IPS-18c (cell line): ENCODE measurements around the gene COPB1.
A peak's percentile ranks its signal among the peaks of the same experiment; 100 is the strongest.
"Not testable (repeated sequence)": the region's sequence is repeated elsewhere in the genome, so short reads cannot be mapped to it uniquely, and the experiment has no call there.

ENCODE experiments used
- H3K4me3 ChIP-seq: 2 replicates; pipeline ENCODE4 v1.7.0; 2013; ENCODE audit warnings: low read depth, mild to moderate bottlenecking, low read length, moderate library complexity; ENCODE audit not compliant: insufficient read depth
- H3K9me3 ChIP-seq: one replicate; pipeline ENCODE4 v1.6.1; 2013; ENCODE audit warnings: mild to moderate bottlenecking, low read length, moderate library complexity; ENCODE audit not compliant: control insufficient read depth, insufficient read depth

The COPB1 gene, protein sequence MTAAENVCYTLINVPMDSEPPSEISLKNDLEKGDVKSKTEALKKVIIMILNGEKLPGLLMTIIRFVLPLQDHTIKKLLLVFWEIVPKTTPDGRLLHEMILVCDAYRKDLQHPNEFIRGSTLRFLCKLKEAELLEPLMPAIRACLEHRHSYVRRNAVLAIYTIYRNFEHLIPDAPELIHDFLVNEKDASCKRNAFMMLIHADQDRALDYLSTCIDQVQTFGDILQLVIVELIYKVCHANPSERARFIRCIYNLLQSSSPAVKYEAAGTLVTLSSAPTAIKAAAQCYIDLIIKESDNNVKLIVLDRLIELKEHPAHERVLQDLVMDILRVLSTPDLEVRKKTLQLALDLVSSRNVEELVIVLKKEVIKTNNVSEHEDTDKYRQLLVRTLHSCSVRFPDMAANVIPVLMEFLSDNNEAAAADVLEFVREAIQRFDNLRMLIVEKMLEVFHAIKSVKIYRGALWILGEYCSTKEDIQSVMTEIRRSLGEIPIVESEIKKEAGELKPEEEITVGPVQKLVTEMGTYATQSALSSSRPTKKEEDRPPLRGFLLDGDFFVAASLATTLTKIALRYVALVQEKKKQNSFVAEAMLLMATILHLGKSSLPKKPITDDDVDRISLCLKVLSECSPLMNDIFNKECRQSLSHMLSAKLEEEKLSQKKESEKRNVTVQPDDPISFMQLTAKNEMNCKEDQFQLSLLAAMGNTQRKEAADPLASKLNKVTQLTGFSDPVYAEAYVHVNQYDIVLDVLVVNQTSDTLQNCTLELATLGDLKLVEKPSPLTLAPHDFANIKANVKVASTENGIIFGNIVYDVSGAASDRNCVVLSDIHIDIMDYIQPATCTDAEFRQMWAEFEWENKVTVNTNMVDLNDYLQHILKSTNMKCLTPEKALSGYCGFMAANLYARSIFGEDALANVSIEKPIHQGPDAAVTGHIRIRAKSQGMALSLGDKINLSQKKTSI

DNA sequence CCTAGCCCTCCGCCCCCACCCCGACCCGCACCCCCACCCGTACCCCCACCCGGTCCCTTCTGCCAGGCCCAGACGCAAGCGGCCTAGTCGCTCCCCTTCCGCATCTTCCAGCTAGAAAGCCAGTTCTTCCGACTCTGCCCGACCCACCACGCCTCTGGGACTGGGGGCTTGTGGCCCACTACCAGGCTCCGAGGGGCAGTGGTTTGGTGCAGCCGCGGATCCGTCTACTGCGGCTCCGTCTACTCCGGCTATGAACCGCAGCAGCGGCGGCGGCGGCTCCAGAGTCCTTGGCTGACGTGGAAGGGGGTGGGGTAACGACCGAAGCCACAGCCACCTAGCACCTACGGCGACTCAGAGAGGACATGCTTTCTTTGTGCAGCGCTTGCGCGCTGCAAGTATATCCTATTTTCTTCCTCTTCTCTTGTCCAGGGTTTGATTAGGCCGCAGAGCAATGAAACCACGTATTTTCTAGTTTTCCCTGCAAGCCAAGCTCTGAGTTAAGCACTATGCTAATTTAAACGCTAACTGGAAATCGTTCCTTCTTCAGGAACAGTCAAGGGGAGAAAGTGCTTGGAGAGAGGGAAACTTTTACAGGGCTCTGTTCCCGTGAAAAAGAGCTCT lies at the start of gene COPB1:
Gene COPB1 (minus strand): TSS at position 252 of the 621 bp plus-strand sequence. CDS start 883 bp downstream, outside the sequence.
- H3K4me3 ChIP-seq, result peak within 1 kb of the TSS; percentile 90

DNA sequence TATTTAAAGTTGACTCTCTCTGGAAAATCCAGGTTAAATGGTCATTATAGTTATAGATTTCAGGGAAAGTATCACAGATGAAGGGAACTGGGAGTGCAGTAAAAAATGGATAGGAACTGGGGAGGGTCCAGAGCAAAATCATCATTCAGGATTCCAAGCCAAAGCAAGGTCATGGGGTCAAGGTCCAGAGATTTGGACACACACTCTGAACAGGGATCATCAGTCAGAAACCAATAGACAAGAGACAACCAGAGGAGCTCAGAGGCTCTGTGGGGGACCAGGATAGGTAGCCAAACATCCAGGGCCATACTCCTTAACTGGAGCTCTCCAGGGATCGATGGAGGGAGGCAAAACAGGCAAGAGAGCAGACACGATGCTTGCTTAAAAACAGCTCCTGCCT lies 47.8 kb upstream of the COPB1 start:
- Histone ChIP-seq H3K9me3 (no peaks in the 10 kb centered on the region), H3K4me3 (no peak overlapping the region)

More for the DNA sequence above, at the start of gene COPB1:
- no peaks in the 10 kb centered on the region for H3K9me3 ChIP-seq

DNA sequence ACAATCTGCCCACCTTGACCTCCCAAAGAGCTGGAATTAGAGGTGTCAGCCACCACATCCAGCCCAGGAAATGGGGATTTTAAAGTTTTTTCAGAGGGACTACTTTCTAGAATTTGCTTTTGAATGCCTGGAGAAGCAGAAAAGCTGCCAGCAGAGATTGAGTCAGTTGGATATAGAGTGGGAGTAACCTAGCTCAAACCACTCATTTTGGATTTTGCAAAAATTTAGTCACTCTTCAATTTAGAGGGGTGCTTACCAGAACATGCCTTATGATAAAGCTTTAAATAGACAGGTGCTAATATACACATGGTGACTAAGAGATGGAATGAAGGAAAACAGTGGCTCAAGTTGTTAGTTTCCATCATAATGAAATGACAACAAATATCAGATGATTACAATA lies 47.1 kb upstream of the COPB1 start:
- Histone ChIP-seq H3K9me3 (no peaks in the 10 kb centered on the region), H3K4me3 (no peak overlapping the region)

DNA sequence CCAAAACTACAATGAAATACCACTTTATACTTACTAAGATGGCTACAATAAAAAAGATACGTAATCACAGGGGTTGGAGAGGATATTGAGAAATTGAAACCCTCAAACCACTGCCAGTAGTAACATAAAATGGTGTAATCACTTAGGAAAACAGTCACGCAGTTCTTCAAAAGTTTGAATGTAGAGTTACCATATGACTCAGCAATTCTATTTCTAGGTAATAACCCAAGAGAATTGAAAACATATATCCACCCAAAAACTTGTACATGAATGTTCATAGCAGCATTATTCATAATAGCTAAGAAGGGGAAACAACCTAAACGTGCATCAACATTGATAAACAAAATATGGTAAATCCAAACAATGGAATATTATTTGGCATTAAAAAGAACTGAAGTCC lies 45.0 kb upstream of the COPB1 start:
- H3K4me3 ChIP-seq, result no peak overlapping the region
- no peaks in the 10 kb centered on the region for H3K9me3 ChIP-seq

DNA sequence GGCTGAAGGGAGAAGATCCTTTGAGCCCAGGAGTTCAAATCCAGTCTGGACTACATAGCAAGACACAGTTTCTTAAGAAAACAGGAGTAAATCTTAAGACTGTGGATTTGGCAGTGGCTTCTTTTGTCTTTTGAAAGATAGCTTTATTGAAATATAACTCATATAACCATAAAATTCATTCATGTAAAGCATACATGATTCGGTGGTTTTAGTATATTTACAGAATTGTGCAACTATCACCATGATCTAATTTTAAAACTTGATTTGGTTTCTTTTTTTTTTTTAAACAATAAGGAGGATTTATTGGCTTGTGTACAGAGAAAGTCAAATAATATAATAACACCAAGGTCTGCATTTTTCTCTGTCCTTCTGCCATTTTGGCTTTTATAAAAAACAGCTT lies 43.6 kb upstream of the COPB1 start:
- no peaks in the 10 kb centered on the region for H3K9me3 ChIP-seq
- no peak overlapping the region for H3K4me3 ChIP-seq

DNA sequence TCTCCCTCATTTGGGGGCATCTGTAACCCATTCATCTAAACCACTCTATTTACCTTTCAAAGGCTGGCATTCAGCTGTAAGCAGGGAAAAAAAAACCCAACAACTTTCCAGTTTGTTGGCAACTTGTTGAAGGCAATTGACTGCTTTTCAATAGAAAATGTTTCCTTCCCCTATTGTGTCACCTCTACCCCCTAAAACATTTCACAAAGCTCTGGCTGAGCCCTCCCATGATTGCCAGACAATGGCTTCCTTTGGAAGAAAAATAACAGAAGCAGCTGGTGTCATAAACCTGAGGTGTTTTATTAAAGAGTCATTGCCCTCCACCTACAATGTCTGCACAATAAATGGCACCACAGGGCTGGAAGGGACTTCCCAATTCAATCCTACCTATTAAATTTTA lies 42.7 kb upstream of the COPB1 start:
- no peak overlapping the region for H3K4me3 ChIP-seq

DNA sequence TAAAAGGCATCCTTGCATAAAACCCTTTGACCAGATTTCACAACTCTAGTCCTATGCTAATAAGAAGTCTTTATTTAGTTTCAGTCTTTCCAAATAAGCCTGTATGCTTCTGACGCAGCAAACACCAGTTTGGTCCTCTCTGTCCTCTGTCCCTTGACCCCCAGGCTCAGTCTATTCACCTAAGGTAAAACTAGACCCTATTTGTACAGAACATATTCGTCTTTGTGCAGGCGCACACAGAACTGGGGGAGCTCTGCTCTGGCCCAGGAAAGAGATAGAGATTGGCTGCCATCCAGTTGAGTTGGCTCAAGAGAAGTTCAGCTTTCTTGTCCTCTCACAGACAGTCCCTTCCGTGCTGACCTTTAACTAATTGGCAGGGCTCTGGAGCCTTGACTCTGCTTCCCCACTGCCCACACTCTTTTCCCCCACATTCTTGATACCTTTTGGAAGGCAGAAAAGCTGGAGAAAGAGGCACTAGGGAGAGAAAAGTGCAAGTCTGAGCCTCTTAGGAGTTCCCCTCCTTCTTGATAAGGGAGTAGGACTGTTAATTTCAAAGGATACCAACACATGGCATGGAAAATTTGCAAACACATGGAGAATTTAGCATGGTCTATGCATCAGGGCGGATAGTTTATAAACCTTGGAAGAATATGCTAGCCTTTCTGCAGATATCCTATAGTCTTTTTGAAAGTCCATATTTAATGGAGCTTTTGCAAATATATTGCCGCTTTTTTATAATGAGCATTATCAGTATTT lies 41.8 kb upstream of the COPB1 start:
- H3K9me3 ChIP-seq, result no peaks in the 10 kb centered on the region
- no peak overlapping the region for H3K4me3 ChIP-seq

More for the DNA sequence above, 42.7 kb upstream of the COPB1 start:
- no peaks in the 10 kb centered on the region for H3K9me3 ChIP-seq

DNA sequence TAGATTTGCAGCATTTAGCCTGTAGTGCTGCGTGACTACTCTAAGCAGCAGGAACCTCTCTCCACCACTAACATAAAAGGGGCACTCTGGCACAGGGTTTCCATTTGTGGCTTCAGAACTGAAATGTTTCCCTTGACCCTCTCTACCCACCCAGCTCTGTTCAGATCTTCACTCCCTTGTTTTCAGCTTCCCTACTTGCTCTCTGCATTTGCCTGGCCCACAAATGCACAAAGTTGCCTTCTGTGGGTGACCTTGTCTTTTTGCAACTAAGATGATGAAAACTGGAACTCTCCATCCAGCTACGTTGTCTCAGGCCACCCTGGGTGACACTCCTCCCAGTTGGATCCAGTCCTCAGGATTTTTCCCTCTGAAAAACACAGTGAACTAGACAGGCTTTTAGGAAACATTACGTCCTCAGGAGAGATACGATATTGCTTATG lies 40.4 kb upstream of the COPB1 start:
- Histone ChIP-seq H3K9me3 (no peaks in the 10 kb centered on the region), H3K4me3 (no peak overlapping the region)

DNA sequence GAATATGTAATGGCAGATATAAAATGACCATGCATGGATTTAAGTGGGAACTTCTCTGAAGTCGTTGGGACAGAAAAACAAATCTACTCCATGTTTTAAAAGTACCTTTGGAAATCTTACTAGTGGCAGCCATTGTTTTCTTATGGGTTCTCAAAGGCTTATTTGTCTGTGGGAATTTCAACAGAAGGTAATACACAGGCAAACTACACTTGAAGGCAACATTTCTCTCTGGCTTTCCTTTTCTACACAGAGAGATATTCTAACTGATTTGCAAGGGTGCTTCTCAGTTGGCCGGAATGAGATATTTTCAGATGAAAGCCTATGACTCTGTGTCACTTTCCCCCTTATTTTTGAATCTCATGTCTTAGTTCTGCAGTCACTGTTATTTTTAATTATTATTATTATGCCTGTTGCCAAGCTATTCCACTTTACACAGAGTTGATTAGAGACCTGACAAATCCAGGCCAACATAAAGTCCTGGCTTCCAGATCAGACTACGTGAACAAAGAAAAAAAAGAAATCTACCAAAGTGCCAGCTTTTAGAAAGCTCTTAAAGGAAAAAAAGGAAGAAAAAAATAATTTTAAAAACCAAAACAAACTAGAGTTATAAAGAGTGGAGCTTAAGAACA lies 39.4 kb upstream of the COPB1 start:
- Histone ChIP-seq H3K9me3 (no peaks in the 10 kb centered on the region), H3K4me3 (no peak overlapping the region)

DNA sequence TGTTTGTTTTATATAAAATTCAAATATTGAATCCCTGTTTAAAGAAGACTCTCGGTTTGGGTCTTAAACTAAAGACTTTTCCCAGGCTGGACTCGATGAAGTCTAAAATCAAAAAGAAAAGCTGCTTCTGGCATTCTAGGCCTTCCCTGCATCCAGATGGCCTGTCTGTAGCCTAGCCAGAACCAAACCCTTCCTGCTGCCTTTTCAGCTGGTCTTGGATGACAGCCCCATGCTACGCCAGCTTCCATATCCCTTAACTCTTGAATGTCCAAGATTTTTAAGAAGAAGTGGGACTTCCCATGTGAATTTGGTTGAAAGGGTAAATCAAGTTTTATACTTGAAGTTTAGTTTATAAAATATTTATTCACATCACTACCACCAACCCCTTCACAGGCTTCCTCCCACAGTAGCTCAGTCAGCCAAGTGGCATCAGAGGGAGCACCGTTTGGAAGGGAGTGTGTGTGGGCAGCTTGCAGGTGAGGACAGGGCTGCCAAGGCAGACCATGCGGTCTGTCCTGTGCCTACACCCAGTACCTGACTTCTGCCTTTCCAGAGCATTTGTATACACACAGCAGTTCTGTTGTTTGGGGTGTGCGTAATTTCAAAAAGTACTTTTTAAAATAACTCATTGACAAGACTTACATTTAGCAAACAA lies 38.8 kb upstream of the COPB1 start:
- H3K4me3 ChIP-seq, result no peak overlapping the region
- no peaks in the 10 kb centered on the region for H3K9me3 ChIP-seq

DNA sequence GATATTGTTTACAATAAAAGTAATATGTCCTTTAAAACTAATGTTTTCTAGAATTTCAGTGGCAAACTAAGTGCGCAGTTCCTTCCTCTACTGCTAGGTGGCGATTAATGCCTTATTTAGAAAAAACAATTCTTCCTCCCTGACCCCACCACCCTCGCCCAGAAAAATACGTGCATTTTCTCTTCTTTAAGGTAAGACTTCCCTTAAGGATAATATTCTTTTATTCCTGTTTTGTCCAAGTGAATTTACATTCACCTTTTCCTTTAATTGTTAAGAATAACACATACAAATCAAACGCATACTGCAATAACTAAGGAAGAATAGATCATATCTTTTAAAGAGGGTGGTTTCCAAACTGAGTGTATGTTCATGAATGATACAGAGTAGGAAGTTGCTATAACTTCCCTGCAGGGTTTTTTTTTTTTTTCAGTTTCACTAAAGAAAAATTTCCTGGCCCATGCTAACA lies 37.6 kb upstream of the COPB1 start:
- H3K4me3 ChIP-seq, result no peak overlapping the region

DNA sequence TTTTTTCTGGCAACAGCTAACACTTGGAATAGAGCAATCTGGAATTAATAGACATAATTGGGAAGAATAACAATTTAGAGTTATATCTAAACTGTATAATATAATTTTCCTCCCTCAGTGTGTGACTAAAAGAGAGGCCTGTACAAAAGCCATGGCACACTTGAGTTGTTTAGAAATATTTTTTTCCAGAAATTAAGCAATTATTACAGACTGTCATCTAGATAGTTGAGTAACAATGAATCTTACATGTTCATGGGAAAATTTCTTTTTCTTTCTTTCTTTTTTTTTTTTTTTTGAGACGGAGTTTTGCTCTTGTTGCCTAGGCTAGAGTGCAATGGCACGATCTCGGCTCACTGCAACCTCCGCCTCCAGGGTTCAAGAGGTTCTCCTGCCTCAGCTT lies 35.6 kb upstream of the COPB1 start:
- H3K4me3 ChIP-seq, H3K9me3 ChIP-seq: not testable (repeated sequence)

More for the DNA sequence above, 37.6 kb upstream of the COPB1 start:
- H3K9me3 ChIP-seq, result no peaks in the 10 kb centered on the region

DNA sequence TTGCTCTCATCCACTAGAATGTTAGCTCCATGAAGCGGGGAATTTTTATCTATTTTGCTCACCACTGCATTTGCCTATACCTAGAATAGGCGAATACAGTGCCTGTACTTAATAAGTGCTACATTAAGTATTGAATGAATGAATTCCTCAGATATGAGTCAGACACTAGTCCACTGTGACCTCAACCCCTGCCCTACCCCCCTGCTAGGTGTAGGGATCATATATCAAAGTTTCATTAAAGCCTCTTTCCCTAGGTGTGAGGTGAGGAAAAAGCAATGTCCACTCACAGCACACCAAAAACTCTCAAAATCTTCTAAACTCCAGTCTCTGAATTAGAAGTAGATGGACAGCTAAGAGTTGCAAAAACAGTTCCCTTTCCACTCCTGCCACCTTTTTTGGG lies 30.3 kb upstream of the COPB1 start:
- H3K9me3 ChIP-seq, result no peaks in the 10 kb centered on the region
- H3K4me3 ChIP-seq, result no peak overlapping the region

DNA sequence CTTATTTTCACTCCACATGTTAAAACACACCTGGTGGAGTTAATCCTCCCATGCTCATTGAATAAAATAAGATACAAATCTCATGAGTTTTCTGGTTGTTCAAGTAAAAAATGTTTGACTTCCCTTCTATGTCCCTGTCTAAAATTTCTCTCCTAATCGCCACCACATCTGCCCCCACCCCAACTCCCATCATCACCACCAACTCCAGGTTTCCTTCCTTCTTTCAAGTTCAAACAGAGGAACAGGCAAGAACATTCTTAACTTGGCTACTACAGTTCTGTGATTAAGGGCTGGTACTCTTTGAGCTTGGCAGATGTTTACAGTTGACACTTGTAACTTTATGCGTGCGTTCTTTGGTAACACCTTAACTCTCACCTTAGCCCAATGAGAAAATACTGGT lies 29.7 kb upstream of the COPB1 start:
- Histone ChIP-seq H3K4me3 (no peak overlapping the region), H3K9me3 (no peaks in the 10 kb centered on the region)

DNA sequence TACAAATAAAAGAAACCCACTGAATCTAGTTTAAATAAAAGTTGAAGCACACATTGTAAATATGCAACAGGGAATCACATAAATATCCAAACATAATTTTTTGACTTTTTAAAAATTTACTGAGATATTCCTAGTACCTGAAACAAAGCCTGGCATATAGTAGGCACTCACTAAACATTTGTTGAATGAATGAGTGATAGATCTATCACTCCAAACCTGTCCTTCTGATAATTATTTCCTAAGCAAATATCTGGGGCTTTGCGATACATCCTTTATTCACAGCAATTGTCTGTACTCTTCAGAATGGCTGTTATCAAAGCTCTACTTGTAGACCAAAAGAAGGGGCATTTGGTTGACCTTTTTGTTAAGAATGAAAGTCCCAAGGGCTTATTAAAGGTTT lies 23.2 kb upstream of the COPB1 start:
- Histone ChIP-seq H3K9me3 (no peaks in the 10 kb centered on the region), H3K4me3 (no peak overlapping the region)

DNA sequence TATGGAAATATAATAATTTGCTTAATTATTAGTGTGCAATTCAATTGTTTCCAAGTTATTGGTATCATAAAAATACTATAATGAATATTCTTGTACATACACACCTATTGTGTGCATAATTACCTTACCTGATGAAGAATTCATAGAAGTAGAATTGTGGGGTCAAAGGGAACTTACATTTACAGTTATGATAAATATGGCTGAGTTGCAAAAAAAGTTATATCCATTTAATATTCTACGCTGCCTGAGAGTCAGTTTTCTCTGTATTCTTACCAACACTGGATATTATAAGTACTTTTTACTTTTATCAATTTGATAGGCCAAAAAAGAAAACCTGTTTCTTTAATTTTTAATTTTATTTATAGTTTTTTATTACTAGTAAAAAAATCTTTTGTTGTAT lies 22.6 kb upstream of the COPB1 start:
- H3K4me3 ChIP-seq, result no peak overlapping the region
- H3K9me3 ChIP-seq, result no peaks in the 10 kb centered on the region
